Memory B cell (primary cell): ENCODE measurements around the gene IFNA10.
"Not testable (repeated sequence)": the region's sequence is repeated elsewhere in the genome, so short reads cannot be mapped to it uniquely, and the experiment has no call there.

Experiments
- ATAC-seq: fragments of 150-1000 bp; cut with Tn5 transposase; 2 replicates; pipeline ENCODE4 v1.10.0; 2021; ENCODE audit warnings: low read depth, mild to moderate bottlenecking, moderate library complexity
- DNase-seq, 2 donors: peaks; one replicate each; pipeline ENCODE4 v3.0.0; 2022; ENCODE audit warnings: low spot score in 2 of 2
- H3K27ac Mint-ChIP-seq: one replicate; pipeline ENCODE4 v1.8.0; 2022; ENCODE audit warnings: mild to moderate bottlenecking, moderate library complexity, mixed read lengths
- H3K27me3 Mint-ChIP-seq: one replicate; pipeline ENCODE4 v1.8.0; 2022; ENCODE audit warnings: mixed read lengths
- H3K36me3 Mint-ChIP-seq: one replicate; pipeline ENCODE4 v1.8.0; 2022; ENCODE audit warnings: mild to moderate bottlenecking, mixed read lengths
- H3K4me1 Mint-ChIP-seq: one replicate; pipeline ENCODE4 v1.8.0; 2022; ENCODE audit warnings: mixed read lengths
- H3K4me3 Mint-ChIP-seq: one replicate; pipeline ENCODE4 v1.8.0; 2022; ENCODE audit warnings: mild to moderate bottlenecking, moderate library complexity, mixed read lengths
- H3K9me3 Mint-ChIP-seq: one replicate; pipeline ENCODE4 v1.8.0; 2022; ENCODE audit warnings: mixed read lengths

Gene IFNA10

DNA sequence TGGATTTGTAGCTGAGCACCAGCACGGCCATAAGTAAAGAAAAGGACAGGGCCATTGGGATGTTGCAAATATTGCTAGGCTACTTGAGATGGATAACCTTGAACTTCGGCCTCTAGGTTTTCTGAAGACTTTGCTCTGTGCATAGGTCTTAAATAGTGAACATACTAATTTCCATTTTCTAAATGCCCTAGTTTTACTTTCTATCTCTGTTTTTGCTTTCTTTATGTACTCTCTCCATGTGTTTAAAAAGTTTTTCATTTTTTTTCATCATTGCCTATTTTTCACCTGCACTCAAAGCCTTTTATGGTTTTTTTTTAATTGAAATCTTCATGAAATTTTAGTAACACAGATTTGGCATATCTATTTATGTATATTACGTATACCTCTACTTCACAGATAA lies at the start of gene IFNA10:
Gene IFNA10 (minus strand): TSS at position 101 of the 400 bp plus-strand sequence. CDS start 46 bp downstream, at position 55.
- ATAC-seq, H3K9me3 Mint-ChIP-seq, H3K4me1 Mint-ChIP-seq, H3K36me3 Mint-ChIP-seq, H3K27me3 Mint-ChIP-seq, H3K27ac Mint-ChIP-seq, H3K4me3 Mint-ChIP-seq, DNase-seq: not testable (repeated sequence)

DNA sequence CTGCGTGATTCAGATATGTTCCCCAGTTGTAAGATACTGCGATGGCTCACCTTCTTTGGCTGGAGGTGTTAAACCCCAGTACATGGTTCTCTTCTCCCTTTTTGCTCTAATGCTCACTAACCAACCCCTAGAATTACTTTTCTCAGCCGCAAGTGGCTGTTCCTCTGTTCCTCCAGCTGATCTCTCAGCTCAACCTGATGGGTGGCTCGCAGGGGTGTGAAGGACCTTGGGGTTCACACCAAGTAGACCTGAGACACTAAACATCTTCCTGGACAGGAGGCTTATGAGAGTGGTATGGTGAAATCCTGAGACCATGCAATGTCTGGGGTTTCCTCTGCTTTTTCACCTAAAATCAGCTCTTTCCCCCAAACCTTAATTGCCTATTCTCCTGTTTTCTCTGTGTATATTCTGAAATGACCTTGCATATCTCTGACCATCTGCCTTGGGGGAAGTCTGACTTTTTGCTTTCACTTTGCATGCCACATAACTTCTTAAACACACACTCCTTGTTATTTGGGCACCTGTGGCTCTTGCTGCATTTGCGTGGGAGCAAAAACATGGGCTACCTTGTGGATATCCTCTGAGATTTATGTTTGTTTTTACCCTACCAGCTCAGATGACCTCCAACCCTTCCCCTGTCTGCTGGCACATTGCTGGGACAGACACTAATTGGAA lies 48.7 kb upstream of the IFNA10 start:
- H3K27ac Mint-ChIP-seq, result no peak overlapping the region
- H3K36me3 Mint-ChIP-seq, result no peaks in the 10 kb centered on the region
- H3K27me3 Mint-ChIP-seq, result peaks cover 11% of the 10 kb centered on the region
- no peaks in the 10 kb centered on the region for H3K9me3 Mint-ChIP-seq
- H3K4me1 Mint-ChIP-seq, result peaks cover 2% of the 10 kb centered on the region
- no peak overlapping the region for H3K4me3 Mint-ChIP-seq
- no peak for ATAC-seq
- DNase-seq, result no peak

DNA sequence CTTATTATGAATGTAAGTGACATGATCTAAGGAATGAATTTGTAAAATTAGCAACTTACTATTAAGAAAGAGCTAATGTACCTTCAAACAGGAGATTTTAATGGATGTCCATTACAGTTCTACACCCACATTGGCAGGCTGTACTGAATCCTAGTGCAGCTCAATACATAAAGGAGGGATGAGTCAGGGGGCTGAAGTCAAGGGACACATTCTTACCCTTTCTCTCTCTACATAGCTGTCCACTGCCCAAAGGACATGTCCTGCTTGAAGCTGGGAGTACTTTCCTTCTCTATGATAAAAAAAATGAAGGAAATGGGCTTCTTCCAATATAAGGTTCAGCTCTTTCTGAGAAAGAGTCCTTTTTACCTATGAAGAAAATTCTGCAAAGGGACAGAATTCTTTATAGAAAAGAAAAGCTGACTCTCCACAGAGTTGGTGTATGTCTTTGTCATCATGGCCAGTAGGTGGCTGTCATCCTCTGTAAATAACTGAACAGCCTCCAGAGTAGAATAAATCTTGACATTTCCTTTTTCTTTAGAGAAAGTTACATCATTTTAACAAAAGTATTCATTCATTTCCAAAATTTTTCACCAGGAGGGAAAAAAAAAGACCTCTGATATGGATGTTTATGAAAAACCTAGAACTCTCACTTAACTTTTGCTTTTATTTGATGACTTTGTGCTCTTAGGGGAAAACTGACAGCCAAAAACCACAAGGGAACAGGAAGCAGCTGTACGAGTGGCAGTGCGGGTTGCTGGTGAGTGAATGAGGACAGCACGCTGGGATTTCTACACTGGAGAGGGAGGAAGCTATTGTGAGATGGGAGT lies 46.0 kb upstream of the IFNA10 start:
- Mint-ChIP-seq H3K4me3 (no peak overlapping the region), H3K9me3 (no peaks in the 10 kb centered on the region), H3K27ac (no peak overlapping the region), H3K36me3 (no peaks in the 10 kb centered on the region), H3K27me3 (peaks cover 13% of the 10 kb centered on the region), H3K4me1 (peaks cover 2% of the 10 kb centered on the region)
- ATAC-seq, result peak; percentile 72
- DNase-seq, result no peak

DNA sequence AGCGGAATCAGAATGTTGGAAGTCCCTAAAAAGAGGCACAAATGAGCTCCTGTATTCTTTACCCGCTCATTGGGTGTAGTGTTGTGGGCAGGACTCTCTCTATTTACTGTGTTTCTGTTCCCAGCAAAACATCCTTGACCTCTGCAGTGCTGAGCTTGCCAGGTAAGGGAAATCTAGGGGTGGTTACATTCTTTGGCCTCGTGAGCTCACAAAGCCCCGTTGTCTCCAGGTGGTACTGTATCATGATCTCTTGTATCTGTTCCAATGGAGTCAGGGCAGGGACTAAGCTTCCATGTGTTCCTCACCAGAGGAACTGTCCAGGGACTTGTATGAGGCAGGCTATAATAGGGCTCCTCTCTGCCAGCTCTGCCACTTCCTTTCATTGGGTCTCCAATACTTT lies 44.7 kb upstream of the IFNA10 start:
- H3K27me3 Mint-ChIP-seq, result peaks cover 13% of the 10 kb centered on the region
- no peak overlapping the region for H3K4me3 Mint-ChIP-seq
- peaks cover 2% of the 10 kb centered on the region for H3K4me1 Mint-ChIP-seq
- H3K36me3 Mint-ChIP-seq, result no peaks in the 10 kb centered on the region
- no peaks in the 10 kb centered on the region for H3K9me3 Mint-ChIP-seq
- H3K27ac Mint-ChIP-seq, result no peak overlapping the region
- ATAC-seq, result no peak
- DNase-seq, result no peak

DNA sequence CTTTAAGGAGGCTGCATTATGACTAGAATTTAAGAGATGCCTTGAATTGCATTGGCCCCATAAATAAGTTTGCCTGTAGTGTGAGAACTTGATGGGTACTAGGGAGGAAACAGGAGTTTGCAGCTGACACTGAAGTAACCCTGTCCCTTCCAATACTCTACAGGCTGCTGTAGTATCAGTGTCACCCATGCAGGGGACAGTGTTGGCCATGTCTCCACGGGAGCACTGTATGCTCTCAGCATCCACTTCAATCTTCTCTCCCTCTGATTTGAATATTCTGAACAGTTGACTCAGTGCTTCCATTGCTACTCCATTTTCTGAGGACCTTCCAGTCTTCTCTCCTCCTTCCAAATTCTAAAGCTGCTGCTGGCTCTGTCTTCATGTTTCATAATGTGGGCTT lies 44.2 kb upstream of the IFNA10 start:
- H3K9me3 Mint-ChIP-seq, result no peaks in the 10 kb centered on the region
- H3K36me3 Mint-ChIP-seq, result no peaks in the 10 kb centered on the region
- H3K27ac Mint-ChIP-seq, result no peak overlapping the region
- H3K4me1 Mint-ChIP-seq, result peaks cover 2% of the 10 kb centered on the region
- no peak for ATAC-seq
- H3K27me3 Mint-ChIP-seq, result peaks cover 9% of the 10 kb centered on the region
- DNase-seq, result no peak
- no peak overlapping the region for H3K4me3 Mint-ChIP-seq

DNA sequence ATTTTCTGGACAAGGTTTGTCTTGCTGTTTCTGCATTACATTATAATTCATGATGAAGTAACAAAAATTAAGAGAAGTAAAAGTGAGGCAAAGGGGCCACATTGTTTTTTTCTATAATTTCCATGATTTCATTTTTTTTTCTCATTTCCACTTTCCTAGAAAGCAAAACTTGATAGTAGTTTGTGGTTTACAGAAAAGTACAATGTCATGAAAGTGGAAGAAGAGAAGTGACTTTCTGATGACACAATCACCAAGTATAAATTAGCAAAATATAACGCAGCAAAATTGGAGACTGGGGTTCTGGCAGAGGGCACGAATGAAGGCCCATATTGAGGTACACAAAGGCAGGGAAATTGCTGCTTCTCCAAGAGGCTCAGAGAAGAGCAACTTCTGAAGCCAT lies 37.9 kb upstream of the IFNA10 start:
- no peaks in the 10 kb centered on the region for H3K36me3 Mint-ChIP-seq
- ATAC-seq (no peak), DNase-seq (no peak)
- no peaks in the 10 kb centered on the region for H3K4me1 Mint-ChIP-seq
- peaks cover 8% of the 10 kb centered on the region for H3K27me3 Mint-ChIP-seq
- no peak overlapping the region for H3K27ac Mint-ChIP-seq
- H3K4me3 Mint-ChIP-seq, result no peak overlapping the region
- H3K9me3 Mint-ChIP-seq, result no peaks in the 10 kb centered on the region

DNA sequence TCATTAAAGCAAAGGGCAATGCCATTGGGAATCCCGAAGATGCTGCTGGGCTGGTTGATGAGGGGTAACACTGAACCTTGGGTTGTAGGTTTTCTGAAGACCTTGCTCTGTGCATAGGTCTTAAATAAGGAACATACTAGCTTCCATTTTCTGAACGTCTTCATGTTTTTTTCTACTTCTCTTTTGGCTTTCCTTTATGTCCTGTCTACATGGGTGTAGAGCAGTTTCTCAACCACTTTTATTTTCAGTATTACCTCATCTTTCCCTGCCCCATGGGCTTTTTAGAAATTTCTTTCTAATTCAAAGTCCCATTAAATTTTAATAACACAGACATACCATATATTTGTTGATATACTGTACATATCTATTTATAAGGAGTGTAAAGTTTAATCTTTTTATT lies 33.0 kb upstream of the IFNA10 start, which contains the start of gene IFNA14:
Gene IFNA14 (minus strand): TSS at position 95 of the 400 bp plus-strand sequence. CDS start 70 bp downstream, at position 25.
- H3K9me3 Mint-ChIP-seq, result no peaks in the 10 kb centered on the region
- no peaks in the 10 kb centered on the region for H3K36me3 Mint-ChIP-seq
- peaks cover 14% of the 10 kb centered on the region for H3K27me3 Mint-ChIP-seq
- H3K27ac Mint-ChIP-seq, result no peak within 1 kb of the TSS
- DNase-seq (no peak), ATAC-seq (no peak)
- H3K4me1 Mint-ChIP-seq, result peaks cover 3% of the 10 kb centered on the region
- H3K4me3 Mint-ChIP-seq, result no peak within 1 kb of the TSS

DNA sequence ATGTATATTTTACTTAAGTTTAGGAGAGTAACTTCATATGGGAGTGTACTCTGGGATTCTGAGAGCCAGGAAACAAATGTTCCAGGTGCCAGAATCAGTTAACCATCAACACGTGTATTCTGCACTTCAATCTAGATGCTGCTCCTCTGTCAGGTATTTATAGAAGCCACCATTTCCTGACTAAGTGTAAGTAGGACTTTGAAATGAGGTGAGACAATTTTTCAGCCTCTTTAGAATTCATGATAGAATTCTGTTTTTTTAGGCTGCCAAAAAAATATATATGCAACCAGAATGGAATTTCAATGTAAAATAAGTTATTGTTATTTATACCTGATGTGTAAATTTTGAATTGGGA lies 29.4 kb upstream of the IFNA10 start:
- H3K36me3 Mint-ChIP-seq, H3K4me3 Mint-ChIP-seq, H3K9me3 Mint-ChIP-seq, DNase-seq, H3K4me1 Mint-ChIP-seq, ATAC-seq, H3K27me3 Mint-ChIP-seq: not testable (repeated sequence)
- peak overlapping the region; percentile 32 for H3K27ac Mint-ChIP-seq

DNA sequence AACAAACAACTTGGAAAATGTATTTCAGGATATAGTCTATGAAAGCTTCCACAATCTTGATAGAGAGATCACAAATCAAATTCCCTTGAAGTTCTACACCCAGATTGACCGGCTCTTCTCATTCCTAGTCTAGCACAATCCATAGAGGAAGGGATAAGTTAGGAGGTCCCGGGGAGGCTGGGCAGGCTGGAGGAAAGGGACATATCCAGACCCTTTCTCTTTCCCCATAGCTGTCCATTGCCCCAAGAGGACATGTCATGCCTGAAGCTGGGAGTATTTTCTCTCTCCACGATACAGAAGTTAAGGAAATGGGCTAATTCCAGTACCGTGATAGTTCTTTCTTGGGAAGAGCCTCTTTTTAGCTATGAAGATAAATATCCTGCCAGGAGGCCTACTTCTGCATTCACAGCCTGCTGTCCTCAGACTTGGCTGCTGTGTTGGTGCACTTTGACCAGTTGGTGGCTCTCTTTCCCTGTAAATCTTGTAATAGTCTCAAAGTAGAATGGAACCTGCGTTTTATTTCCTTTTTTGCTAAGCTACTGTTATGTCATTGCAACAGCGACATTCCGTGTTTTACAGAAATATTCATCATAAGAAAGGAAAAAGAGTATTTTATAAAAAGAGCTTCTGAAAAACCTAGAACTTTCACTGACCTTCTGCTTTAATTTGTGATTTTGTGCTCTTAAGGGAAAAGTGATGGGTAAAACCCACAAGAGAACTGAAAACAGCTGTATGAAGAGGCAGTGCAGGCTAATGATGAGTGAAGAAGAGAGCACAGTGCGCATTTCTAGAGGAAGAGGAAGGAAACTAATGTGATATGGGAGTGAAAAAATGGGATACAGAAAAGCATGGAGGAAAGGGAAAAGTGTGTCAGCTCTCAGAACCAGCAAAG lies 28.8 kb upstream of the IFNA10 start:
- not testable (repeated sequence) for H3K27ac Mint-ChIP-seq, H3K4me1 Mint-ChIP-seq, H3K4me3 Mint-ChIP-seq, H3K9me3 Mint-ChIP-seq, H3K36me3 Mint-ChIP-seq, H3K27me3 Mint-ChIP-seq
- peak; percentile 95 for ATAC-seq
- peak in 1 of 2 donors; percentile 41 for DNase-seq

DNA sequence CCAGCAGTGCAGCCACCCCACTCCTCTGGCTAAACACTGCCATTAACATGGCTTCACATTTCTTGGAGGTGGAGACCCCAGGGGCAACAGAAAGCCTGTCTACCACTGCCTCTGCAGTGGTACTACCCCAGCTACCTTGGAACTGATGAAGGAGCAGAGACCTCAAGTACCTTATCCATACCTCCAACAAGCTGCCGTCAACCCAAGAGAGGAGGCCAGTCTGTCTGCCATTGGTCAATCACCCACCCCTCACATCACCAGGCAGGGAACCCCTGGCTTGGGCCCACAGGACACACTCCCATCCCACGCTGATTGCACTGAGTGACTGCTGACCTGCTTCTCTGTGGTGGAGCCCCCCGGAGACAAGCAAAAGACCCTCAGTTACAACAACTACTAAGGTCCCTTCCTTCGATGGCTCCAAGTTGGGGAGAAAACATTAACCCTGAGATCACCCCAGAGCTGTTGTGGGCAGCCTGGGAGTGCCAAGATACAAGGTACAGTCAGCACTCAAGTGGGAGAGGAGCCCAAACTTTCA lies 27.3 kb upstream of the IFNA10 start:
- no peak overlapping the region for H3K4me3 Mint-ChIP-seq
- H3K9me3 Mint-ChIP-seq, result no peaks in the 10 kb centered on the region
- H3K4me1 Mint-ChIP-seq, result peaks cover 3% of the 10 kb centered on the region
- no peak for DNase-seq
- peaks cover 5% of the 10 kb centered on the region for H3K27me3 Mint-ChIP-seq
- ATAC-seq, result no peak
- no peaks in the 10 kb centered on the region for H3K36me3 Mint-ChIP-seq
- H3K27ac Mint-ChIP-seq, result no peak overlapping the region

DNA sequence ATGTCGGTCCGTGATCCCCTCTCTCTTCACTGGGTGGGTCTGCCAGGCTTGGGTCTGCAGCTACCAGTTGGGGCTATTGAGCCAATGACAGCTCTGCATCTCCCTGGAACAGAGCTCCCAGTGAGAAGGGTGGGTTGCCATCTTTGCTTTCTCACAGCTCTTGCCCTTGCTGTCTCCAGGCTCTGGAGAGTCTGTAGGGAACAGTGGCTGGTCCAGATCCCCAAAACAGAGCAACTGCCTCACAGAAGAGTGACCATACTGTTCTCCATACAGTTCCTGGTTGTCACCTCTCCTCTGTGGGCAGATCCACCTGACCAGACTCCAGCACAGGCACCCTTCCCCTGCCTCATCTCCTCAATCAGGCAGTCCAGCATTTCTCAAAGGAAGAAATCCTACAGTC lies 26.3 kb upstream of the IFNA10 start:
- no peak for ATAC-seq
- Mint-ChIP-seq H3K27me3 (peaks cover 2% of the 10 kb centered on the region), H3K4me1 (peaks cover 3% of the 10 kb centered on the region), H3K4me3 (no peak overlapping the region), H3K9me3 (no peaks in the 10 kb centered on the region), H3K36me3 (no peaks in the 10 kb centered on the region), H3K27ac (no peak overlapping the region)
- no peak for DNase-seq

DNA sequence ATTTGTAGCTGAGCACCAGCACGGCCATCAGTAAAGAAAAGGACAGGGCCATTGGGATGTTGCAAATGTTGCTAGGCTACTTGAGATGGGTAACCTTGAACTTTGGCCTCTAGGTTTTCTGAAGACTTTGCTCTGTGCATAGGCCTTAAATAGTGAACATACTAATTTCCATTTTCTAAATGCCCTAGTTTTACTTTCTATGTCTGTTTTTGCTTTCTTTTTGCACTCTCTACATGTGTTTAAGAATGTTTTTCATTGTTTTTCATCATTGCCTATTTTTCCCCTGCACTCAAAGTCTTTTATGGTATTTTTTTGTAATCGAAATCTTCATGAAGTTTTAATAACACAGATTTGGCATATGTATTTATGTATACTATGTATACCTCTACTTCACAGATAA lies 21.2 kb upstream of the IFNA10 start, which contains the start of gene IFNA17:
Gene IFNA17 (minus strand): TSS at position 101 of the 400 bp plus-strand sequence. CDS start 49 bp downstream, at position 52.
- Mint-ChIP-seq H3K4me1 (no peaks in the 10 kb centered on the region), H3K27me3 (peaks cover 4% of the 10 kb centered on the region), H3K27ac (no peak within 1 kb of the TSS), H3K9me3 (no peaks in the 10 kb centered on the region), H3K36me3 (no peaks in the 10 kb centered on the region), H3K4me3 (no peak within 1 kb of the TSS)
- ATAC-seq (no peak), DNase-seq (no peak)

DNA sequence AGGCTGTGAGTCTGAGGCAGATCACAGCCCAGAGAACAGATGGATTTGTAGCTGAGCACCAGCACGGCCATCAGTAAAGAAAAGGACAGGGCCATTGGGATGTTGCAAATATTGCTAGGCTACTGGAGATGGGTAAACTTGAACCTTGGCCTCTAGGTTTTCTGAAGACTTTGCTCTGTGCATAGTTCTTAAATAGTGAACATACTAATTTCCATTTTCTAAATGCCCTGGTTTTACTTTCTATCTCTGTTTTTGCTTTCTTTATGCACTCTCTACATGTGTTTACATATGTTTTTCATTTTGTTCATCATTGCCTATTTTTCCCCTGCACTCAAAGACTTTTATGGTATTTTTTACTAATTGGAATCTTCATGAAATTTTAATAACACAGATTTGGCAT lies 10.3 kb upstream of the IFNA10 start, which contains the start of gene IFNA16:
Gene IFNA16 (minus strand): TSS at position 101 of the 400 bp plus-strand sequence. CDS start 6 bp downstream, at position 95.
- not testable (repeated sequence) for H3K36me3 Mint-ChIP-seq, H3K27me3 Mint-ChIP-seq, H3K27ac Mint-ChIP-seq, DNase-seq, ATAC-seq, H3K4me1 Mint-ChIP-seq, H3K9me3 Mint-ChIP-seq, H3K4me3 Mint-ChIP-seq
